GM18951 (cell line): Measurements from ENCODE around the gene LPIN1.
"Not testable (repeated sequence)": the region's sequence is repeated elsewhere in the genome, so short reads cannot be mapped to it uniquely, and the experiment has no call there.

Experiments used
- POLR2A ChIP-seq: IDR thresholded peaks from 4 replicates; pipeline ENCODE4 v1.6.1; 2011; ENCODE audit warnings: mild to moderate bottlenecking; ENCODE audit not compliant: insufficient read length, insufficient read depth; ENCODE audit errors: extremely low read depth
- in situ Hi-C: fragments of 300-500 bp; cut with MboI; formaldehyde crosslinking; loops from one replicate; pipeline ENCODE4 v1.12.0; 2022; ENCODE audit warnings: low sequenced_read_pairs, mixed read lengths, inconsistent platforms; ENCODE audit not compliant: unreplicated experiment

LPIN1 gene

GRCh38 chr2:11753886-11754699 lies 7.7 kb downstream of the LPIN1 start:
- TF ChIP-seq POLR2A = no peak
- in situ Hi-C loops = no loop called here

DNA sequence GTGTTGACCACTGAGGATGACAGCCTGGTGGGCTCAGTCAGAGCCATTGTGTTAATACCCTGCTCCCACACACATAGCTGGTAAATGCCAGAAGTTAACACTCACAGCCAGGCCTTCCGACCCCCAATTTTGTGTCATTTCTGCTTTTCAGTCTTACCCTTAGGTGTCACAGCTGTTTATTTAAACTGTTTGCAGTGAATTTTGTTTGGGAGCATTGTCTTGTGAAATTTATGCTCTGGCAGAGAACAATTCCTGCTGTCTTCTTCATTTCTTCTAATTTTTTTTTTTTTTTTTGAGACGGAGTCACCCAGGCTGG lies 8.2 kb downstream of the LPIN1 start:
- no peak for TF ChIP-seq POLR2A
- in situ Hi-C loops = no loop called here

GRCh38 chr2:11757101-11757500 lies 10.7 kb downstream of the LPIN1 start:
- in situ Hi-C loops = no loop called here
- TF ChIP-seq POLR2A = no peak

GRCh38 chr2:11758187-11758586 lies 11.8 kb downstream of the LPIN1 start:
- in situ Hi-C loops = no loop called here
- TF ChIP-seq POLR2A = no peak

- in situ Hi-C loops = no loop called here
These were observed 12.2 kb downstream of the LPIN1 start for GRCh38 chr2:11758647-11759046.

DNA sequence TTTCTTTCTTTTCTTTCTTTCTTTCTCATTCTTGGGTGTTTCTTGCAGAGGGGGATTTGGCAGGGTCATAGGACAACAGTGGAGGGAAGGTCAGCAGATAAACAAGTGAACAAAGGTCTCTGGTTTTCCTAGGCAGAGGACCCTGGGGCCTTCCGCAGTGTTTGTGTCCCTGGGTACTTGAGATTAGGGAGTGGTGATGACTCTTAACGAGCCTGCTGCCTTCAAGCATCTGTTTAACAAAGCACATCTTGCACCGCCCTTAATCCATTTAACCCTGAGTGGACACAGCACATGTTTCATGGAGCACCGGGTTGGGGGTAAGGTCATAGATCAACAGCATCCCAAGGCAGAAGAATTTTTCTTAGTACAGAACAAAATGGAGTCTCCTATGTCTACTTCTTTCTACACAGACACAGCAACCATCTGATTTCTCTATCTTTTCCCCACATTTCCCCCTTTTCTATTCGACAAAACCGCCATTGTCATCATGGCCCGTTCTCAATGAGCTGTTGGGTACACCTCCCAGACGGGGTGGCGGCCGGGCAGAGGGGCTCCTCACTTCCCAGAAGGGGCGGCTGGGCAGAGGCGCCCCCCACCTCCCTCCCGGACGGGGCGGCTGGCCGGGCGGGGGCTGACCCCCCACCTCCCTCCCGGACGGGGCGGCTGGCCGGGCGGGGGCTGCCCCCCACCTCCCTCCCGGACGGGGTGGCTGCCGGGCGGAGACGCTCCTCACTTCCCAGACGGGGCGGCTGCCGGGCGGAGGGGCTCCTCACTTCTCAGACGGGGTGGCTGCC lies 12.9 kb downstream of the LPIN1 start:
- in situ Hi-C loops = not testable (repeated sequence)

More at GRCh38 chr2:11758647-11759046, 12.2 kb downstream of the LPIN1 start:
- TF ChIP-seq POLR2A = no peak

GRCh38 chr2:11761259-11761658 lies 14.8 kb downstream of the LPIN1 start:
- in situ Hi-C loops = no loop called here

GRCh38 chr2:11762031-11762430 lies 15.6 kb downstream of the LPIN1 start:
- TF ChIP-seq POLR2A = no peak
- in situ Hi-C loops = no loop called here

More at GRCh38 chr2:11761259-11761658, 14.8 kb downstream of the LPIN1 start:
- TF ChIP-seq POLR2A = no peak

- TF ChIP-seq POLR2A = no peak
- in situ Hi-C loops = no loop called here
These were observed 16.5 kb downstream of the LPIN1 start for GRCh38 chr2:11762799-11763461.

DNA sequence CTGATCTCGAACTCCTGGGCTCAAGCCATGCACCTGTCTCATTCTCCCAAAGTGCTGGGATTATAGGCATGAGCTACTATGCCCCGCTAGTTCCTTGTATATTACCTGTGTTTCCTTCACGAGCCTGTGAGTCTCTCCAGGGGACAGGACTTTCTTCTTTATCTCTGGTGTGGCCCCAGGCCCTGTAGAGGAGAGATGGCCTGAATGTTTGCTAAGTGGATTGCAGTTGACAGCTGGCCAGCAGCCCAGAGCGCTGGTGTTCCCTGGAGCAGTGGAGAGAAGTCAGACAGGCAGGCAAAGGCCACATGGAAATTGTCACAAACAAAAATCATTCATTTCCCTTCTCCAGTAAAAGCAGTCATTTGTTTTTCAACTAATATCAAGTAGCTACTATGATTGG lies 17.9 kb downstream of the LPIN1 start:
- no peak for TF ChIP-seq POLR2A
- in situ Hi-C loops = no loop called here

DNA sequence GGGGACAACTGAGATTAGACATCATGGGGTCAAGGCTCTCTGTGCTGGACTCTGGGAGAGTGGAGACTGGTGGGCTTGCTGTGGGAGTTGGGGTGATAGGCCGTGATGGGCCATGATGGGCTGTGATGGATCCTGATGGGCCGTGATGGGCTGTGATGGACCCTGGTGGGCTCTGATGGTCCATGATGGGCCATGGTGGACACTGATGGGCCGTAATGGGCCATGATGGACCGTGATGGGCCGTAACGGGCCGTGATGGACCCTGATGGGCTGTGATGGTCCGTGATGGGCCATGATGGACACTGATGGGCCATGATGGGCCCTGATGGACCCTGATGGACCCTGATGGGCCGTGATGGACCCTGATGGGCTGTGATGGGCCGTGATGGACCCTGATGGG lies 18.5 kb downstream of the LPIN1 start:
- TF ChIP-seq POLR2A = no peak
- in situ Hi-C loops = no loop called here

DNA sequence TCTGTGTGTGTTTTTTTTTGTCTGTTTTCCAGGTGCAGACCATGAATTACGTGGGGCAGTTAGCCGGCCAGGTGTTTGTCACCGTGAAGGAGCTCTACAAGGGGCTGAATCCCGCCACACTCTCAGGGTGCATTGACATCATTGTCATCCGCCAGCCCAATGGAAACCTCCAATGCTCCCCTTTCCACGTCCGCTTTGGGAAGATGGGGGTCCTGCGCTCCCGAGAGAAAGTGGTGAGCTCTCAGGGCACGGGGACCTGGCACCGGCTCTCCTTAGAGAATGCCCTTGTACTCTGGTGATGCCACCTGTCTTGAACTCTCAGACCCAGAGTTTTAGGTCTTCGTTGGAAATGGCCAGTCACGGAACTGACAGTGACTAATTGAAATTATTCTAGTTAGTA lies 19.1 kb downstream of the LPIN1 start:
- in situ Hi-C loops = no loop called here
- no peak for TF ChIP-seq POLR2A

DNA sequence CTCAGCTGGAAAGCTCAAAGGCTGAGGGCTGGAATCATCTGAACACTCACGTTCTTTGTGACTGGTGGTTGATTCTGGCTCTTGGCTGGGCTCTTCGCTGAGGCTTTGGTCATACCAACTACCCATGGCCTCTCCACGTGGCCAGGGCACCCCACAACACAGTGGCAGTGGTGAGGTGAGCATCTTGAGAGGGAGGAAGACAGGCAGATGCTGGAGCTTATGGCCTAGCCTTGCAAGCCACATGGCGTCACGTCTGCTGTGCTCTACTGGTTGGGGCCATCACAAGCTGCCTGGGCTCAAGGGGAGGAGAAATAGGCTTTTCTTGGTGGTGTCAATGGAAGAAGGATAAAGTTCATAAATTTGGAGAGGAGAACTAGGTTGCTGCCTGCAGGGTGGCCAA lies 19.6 kb downstream of the LPIN1 start:
- no peak for TF ChIP-seq POLR2A
- in situ Hi-C loops = no loop called here
